Neural crest cell (in vitro differentiated cells): ENCODE results near the gene PLN. TPM values are rescaled to one million over a fixed set of nuclear protein-coding genes. Genes with fewer than 3 reads are reported as not detected.

ENCODE experiments used
- DNase-seq: peaks from one replicate; pipeline ENCODE4 v3.0.0; 2021; ENCODE audit warnings: low read depth, mixed read lengths, low spot score
- H3K27ac Mint-ChIP-seq: one replicate; pipeline ENCODE4 v1.8.0; 2021; ENCODE audit warnings: mild to moderate bottlenecking, mixed read lengths; ENCODE audit not compliant: unreplicated experiment
- H3K27me3 Mint-ChIP-seq: 2 replicates; pipeline ENCODE4 v1.8.0; 2021; ENCODE audit warnings: low read depth, mild to moderate bottlenecking, mixed read lengths
- H3K36me3 Mint-ChIP-seq: 2 replicates; pipeline ENCODE4 v1.8.0; 2021; ENCODE audit warnings: low read depth, mild to moderate bottlenecking, mixed read lengths
- H3K4me1 Mint-ChIP-seq: 2 replicates; pipeline ENCODE4 v1.8.0; 2021; ENCODE audit warnings: mixed read lengths
- H3K4me3 Mint-ChIP-seq: one replicate; pipeline ENCODE4 v1.8.0; 2021; ENCODE audit warnings: mild to moderate bottlenecking, mixed read lengths
- H3K9me3 Mint-ChIP-seq: 2 replicates; pipeline ENCODE4 v1.8.0; 2021; ENCODE audit warnings: mixed read lengths
- total RNA-seq: library from RNA; stranded (reverse); gene quantifications from 2 replicates; pipeline ENCODE4 v1.2.1, GENCODE V29; 2021
- TF ChIP-seq, protein P1 (sequence below): fragments of 200-600 bp; sonication (generic); conservative IDR thresholded peaks from 2 replicates; pipeline ENCODE4 v1.5.0; 2021; ENCODE audit warnings: antibody characterized with exemption, mild to moderate bottlenecking

The PLN gene
- total RNA-seq, 1 donor from 2014 or later = not detected

DNA sequence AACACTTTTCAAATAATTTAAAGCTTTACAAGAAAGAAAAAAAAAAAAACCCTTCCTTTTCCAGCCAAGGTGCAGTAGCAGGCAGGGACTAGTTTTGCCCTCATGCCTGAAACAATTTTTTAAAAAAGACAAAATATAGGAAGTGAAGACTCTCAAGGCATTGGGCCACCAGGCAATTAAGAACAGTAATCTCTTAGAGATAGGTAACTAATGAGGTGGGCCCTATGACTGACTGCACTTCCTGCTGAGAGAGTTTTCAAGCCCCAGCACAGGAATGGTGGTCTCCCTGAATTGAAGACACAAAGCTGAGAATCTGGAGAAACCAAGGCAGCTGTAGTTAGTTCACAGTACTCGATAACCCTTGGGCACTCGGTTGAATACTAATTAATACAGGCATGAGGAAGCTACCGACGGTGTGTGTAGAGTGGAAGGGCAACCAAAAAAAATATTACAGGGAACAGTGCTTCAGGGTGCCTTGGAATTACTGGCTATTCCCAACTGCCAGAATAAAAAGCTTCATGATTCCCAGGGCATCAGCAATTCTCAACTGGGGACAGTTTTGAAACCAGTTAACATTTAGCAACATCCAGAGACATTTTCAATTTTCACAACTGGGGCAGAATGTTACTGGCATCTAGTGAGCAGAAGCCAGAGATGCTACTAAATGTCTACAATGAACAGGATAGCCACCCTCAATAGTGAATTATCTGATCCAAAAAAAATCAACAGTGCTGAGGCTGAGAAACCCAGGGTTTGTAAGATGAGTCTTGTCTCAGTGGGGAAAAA is 36.0 kb upstream of the PLN start:
- H3K27ac Mint-ChIP-seq = no peak overlapping the region
- H3K27me3 Mint-ChIP-seq = no peaks in the 10 kb centered on the region
- H3K4me1 Mint-ChIP-seq = no peaks in the 10 kb centered on the region
- no peaks in the 10 kb centered on the region for H3K9me3 Mint-ChIP-seq
- no peak for DNase-seq
- no peaks in the 10 kb centered on the region for H3K36me3 Mint-ChIP-seq
- TF ChIP-seq, protein P1, sequence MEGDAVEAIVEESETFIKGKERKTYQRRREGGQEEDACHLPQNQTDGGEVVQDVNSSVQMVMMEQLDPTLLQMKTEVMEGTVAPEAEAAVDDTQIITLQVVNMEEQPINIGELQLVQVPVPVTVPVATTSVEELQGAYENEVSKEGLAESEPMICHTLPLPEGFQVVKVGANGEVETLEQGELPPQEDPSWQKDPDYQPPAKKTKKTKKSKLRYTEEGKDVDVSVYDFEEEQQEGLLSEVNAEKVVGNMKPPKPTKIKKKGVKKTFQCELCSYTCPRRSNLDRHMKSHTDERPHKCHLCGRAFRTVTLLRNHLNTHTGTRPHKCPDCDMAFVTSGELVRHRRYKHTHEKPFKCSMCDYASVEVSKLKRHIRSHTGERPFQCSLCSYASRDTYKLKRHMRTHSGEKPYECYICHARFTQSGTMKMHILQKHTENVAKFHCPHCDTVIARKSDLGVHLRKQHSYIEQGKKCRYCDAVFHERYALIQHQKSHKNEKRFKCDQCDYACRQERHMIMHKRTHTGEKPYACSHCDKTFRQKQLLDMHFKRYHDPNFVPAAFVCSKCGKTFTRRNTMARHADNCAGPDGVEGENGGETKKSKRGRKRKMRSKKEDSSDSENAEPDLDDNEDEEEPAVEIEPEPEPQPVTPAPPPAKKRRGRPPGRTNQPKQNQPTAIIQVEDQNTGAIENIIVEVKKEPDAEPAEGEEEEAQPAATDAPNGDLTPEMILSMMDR = no peak
- H3K4me3 Mint-ChIP-seq = no peak overlapping the region

DNA sequence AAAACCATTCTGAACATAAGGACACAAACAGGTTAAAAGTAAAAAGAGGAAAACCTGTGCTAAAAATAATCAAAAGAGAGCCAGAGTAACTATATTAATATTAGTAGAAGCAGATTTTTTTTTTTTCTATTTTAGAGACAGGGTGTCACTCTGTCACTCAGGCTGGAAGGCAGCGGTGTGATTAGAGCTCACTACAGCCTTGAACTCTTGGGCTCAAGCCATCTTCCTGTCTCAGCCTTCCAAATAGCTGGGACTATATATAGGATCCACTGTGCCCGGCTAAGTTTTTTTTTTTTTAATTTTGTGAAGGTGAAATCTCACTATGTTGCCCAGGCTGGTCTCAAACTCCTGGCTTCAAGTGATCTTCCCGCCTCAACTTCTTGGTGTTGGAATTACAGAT is 33.4 kb upstream of the PLN start:
- Mint-ChIP-seq H3K27me3 (no peaks in the 10 kb centered on the region), H3K9me3 (peaks cover 5% of the 10 kb centered on the region), H3K4me1 (no peaks in the 10 kb centered on the region), H3K27ac (no peak overlapping the region), H3K36me3 (peaks cover 9% of the 10 kb centered on the region), H3K4me3 (no peak overlapping the region)
- TF ChIP-seq, protein P1 = no peak
- no peak for DNase-seq

DNA sequence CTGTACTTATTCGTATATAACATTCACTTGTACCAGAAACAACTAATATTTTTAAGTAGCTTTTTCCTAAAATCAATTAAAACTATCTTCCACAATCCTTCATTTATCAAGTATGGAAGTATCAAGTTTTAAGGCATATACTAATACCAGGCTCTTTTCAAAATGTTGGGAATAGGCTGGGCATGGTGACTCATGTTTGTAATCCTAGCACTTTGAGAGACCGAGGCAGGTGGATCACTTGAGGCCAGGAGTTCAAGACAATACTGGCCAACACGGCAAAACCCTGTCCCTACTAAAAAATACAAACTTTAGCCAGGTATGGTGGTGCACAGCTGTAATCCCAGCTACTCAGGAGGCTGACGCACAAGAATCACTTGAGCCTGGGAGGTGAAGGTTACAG is 25.7 kb upstream of the PLN start:
- Mint-ChIP-seq H3K27ac (no peak overlapping the region), H3K4me1 (peaks cover 5% of the 10 kb centered on the region), H3K4me3 (no peak overlapping the region), H3K9me3 (peaks cover 6% of the 10 kb centered on the region), H3K27me3 (no peaks in the 10 kb centered on the region), H3K36me3 (peaks cover 16% of the 10 kb centered on the region)
- no peak for DNase-seq
- TF ChIP-seq, protein P1 = no peak

DNA sequence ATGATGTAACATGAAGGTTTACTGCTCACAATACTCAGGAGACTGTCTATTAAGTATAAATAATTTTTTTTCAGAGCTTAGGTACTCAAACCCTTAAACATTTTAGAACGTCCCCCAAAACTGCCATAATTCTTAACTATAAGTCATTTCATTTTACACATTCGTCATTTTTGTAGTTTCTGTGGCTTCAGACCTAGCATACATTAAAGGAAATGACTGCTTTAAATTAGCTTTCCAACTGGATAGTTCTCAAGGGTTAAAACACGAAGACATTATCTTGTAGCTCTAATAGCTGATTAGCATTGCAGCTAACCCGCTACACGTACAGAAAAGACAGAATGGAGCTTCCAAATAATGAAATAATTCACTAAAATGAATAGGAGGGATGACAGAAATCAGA is 24.9 kb upstream of the PLN start:
- Mint-ChIP-seq H3K27me3 (no peaks in the 10 kb centered on the region), H3K4me1 (peaks cover 5% of the 10 kb centered on the region), H3K27ac (peak overlapping the region; percentile 10), H3K9me3 (peaks cover 3% of the 10 kb centered on the region), H3K36me3 (peaks cover 13% of the 10 kb centered on the region), H3K4me3 (no peak overlapping the region)
- DNase-seq = no peak
- TF ChIP-seq, protein P1 = no peak

DNA sequence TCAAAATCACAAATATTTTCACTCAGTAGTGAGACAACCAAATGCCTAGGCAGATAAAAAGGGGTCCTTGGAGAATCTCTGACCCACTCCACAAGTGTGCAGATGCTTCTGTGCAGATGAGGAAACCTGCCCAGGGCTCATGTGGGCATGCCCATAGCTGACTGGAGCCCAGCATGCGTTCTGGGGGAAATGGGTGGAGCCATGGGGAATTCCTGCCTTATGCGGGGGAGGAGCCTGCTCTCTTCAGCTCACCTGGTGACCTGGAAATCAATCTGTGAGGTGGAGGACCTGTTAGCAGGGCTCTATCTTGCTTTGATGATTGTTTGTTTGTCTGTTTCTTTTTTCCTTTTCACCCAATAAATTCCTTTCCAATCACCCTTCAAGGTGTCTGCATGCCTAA is 23.4 kb upstream of the PLN start:
- Mint-ChIP-seq H3K4me1 (peaks cover 5% of the 10 kb centered on the region), H3K27me3 (no peaks in the 10 kb centered on the region)

More for the DNA sequence above, 23.4 kb upstream of the PLN start:
- Mint-ChIP-seq H3K36me3 (peaks cover 9% of the 10 kb centered on the region), H3K27ac (no peak overlapping the region), H3K4me3 (no peak overlapping the region), H3K9me3 (peaks cover 3% of the 10 kb centered on the region)
- TF ChIP-seq, protein P1 = no peak
- DNase-seq = no peak
